SU-DHL-6 (cell line): ENCODE data around the gene C11orf68.

Experiments used
- CTCF ChIP-seq: fragments of 200-600 bp; sonication (generic); IDR thresholded peaks from one replicate; pipeline ENCODE4 v1.5.1; 2017; ENCODE audit warnings: antibody characterized with exemption, mild to moderate bottlenecking, low read length, moderate library complexity; ENCODE audit not compliant: insufficient read depth, poor library complexity, severe bottlenecking
- EZH2phosphoT487 ChIP-seq: fragments of 200-600 bp; sonication (generic), shearing (Covaris generic); conservative IDR thresholded peaks from 2 replicates; pipeline ENCODE4 v1.6.1; 2018; ENCODE audit warnings: mild to moderate bottlenecking, antibody characterized with exemption, low read length, moderate library complexity, mixed read lengths

- no peak for TF ChIP-seq EZH2phosphoT487
- TF ChIP-seq CTCF = no peak
Observed at GRCh38 chr11:65896034-65896999, 22.5 kb downstream of the C11orf68 start.
